SK-N-SH (cell line): ENCODE data around the gene OR8A1. TPM values are rescaled to one million over a fixed set of nuclear protein-coding genes. Genes with fewer than 3 reads are reported as not detected.

Source experiments
- CTCF ChIA-PET: fragments of 300-600, 350-600 bp; formaldehyde crosslinking; extraction: SDS; loops from one replicate; lab custom pipeline; 2021; lab: Yijun Ruan, JAX
- POLR2A ChIA-PET: fragments of 350-600 bp; sonication (Branson Sonifier 250); formaldehyde crosslinking; extraction: SDS; loops from one replicate; lab custom pipeline; 2020; ENCODE audit warnings: antibody characterized with exemption, inconsistent platforms; lab: Yijun Ruan, JAX
- DNase-seq: peaks from one replicate; pipeline ENCODE4 v3.0.0; 2012
- H2AFZ ChIP-seq: fragments of 200-600 bp; sonication (generic); 2 replicates; pipeline ENCODE4 v1.8.1; 2016; ENCODE audit warnings: antibody characterized with exemption, mild to moderate bottlenecking, low read depth
- H3F3A ChIP-seq: fragments of 200-600 bp; sonication (generic); replicated peaks from 2 replicates; pipeline ENCODE3; 2016; ENCODE audit warnings: antibody characterized with exemption, mild to moderate bottlenecking; ENCODE audit not compliant: insufficient read depth
- H3K27ac ChIP-seq, 2 experiments: fragments of 200-500 bp in 1 of 2; fragments of 200-600 bp in 1 of 2; sonication (Bioruptor generic) in 1 of 2; sonication (generic), shearing (Covaris generic) in 1 of 2; 2 replicates each; pipeline versions ENCODE4 v1.5.1 to v1.6.1; 2014 to 2016; ENCODE audit warnings: low read depth in 2 of 2, inconsistent platforms in 1 of 2, low read length in 1 of 2, mild to moderate bottlenecking in 1 of 2, mixed read lengths in 1 of 2
- H3K27me3 ChIP-seq: fragments of 200-600 bp; sonication (generic), shearing (Covaris generic); 2 replicates; pipeline ENCODE4 v1.6.1; 2016; ENCODE audit warnings: mixed run types; ENCODE audit not compliant: insufficient read depth
- H3K36me3 ChIP-seq, 2 experiments: fragments of 200-500 bp in 1 of 2; fragments of 200-600 bp in 1 of 2; sonication (Bioruptor generic) in 1 of 2; sonication (generic) in 1 of 2; replicated peaks in 1 of 2; 2 replicates each; pipeline versions ENCODE3 to v1.5.1; 2014 to 2016; ENCODE audit warnings: low read length in 1 of 2, mild to moderate bottlenecking in 1 of 2; ENCODE audit not compliant: insufficient read depth in 2 of 2, control insufficient read depth in 1 of 2
- H3K4me1 ChIP-seq, 2 experiments: fragments of 200-500 bp in 1 of 2; fragments of 200-600 bp in 1 of 2; sonication (Bioruptor generic) in 1 of 2; sonication (generic), shearing (Covaris generic) in 1 of 2; 2 replicates each; pipeline versions ENCODE4 v1.5.1 to v1.6.1; 2014 to 2016; ENCODE audit warnings: low read depth in 1 of 2, low read length in 1 of 2, mixed run types in 1 of 2; ENCODE audit not compliant: insufficient read depth in 2 of 2, control insufficient read depth in 1 of 2
- H3K4me2 ChIP-seq: fragments of 200-600 bp; sonication (generic), shearing (Covaris generic); 2 replicates; pipeline ENCODE4 v1.6.1; 2017; ENCODE audit warnings: mixed run types
- H3K4me3 ChIP-seq, 2 experiments: fragments of 200-500 bp in 1 of 2; fragments of 200-600 bp in 1 of 2; sonication (Bioruptor generic) in 1 of 2; sonication (generic), shearing (Covaris generic) in 1 of 2; 2 replicates each; pipeline versions ENCODE4 v1.5.1 to v1.8.1; 2014 to 2016; ENCODE audit warnings: low read depth in 2 of 2, inconsistent platforms in 1 of 2, low read length in 1 of 2, mild to moderate bottlenecking in 1 of 2, mixed read lengths in 1 of 2, moderate library complexity in 1 of 2
- H3K79me2 ChIP-seq: fragments of 200-600 bp; sonication (generic); 2 replicates; pipeline ENCODE4 v1.8.1; 2017; ENCODE audit warnings: mild to moderate bottlenecking; ENCODE audit not compliant: insufficient read depth
- H3K9ac ChIP-seq: fragments of 200-600 bp; sonication (generic); 2 replicates; pipeline ENCODE4 v1.6.1; 2017; ENCODE audit warnings: mixed run types
- H3K9me2 ChIP-seq: fragments of 200-600 bp; sonication (generic); 2 replicates; pipeline ENCODE4 v1.6.1; 2017; ENCODE audit warnings: mixed run types
- H3K9me3 ChIP-seq: fragments of 200-600 bp; sonication (generic); 2 replicates; pipeline ENCODE4 v1.6.1; 2017; ENCODE audit warnings: mixed run types, mild to moderate bottlenecking, moderate library complexity
- H4K20me1 ChIP-seq: fragments of 200-600 bp; sonication (generic); 2 replicates; pipeline ENCODE4 v1.6.1; 2017; ENCODE audit warnings: mild to moderate bottlenecking, mixed run types; ENCODE audit not compliant: insufficient read depth
- CHD2 ChIP-seq: fragments of 150-350 bp; IDR thresholded peaks from 2 replicates; pipeline ENCODE4 v1.6.1; 2018; ENCODE audit warnings: low read length; ENCODE audit not compliant: partially characterized antibody
- CTCF ChIP-seq: fragments of 200-600 bp; sonication (generic); IDR thresholded peaks from 2 replicates; pipeline ENCODE4 v1.6.1; 2017; ENCODE audit warnings: antibody characterized with exemption, mild to moderate bottlenecking, moderate library complexity
- EP300 ChIP-seq, 2 experiments: IDR thresholded peaks; 2 replicates each; pipeline versions ENCODE4 v1.4.0 to v1.6.1; 2012; ENCODE audit warnings: borderline replicate concordance in 1 of 2, low read depth in 1 of 2, low read length in 1 of 2
- FOXJ3 ChIP-seq: sonication (generic); formaldehyde crosslinking; IDR thresholded peaks from 2 replicates; pipeline ENCODE4 v1.5.1; 2020; ENCODE audit warnings: mild to moderate bottlenecking, missing genetic modification reagents
- GABPA ChIP-seq: IDR thresholded peaks from 2 replicates; pipeline ENCODE4 v1.4.0; 2012; ENCODE audit warnings: low read depth, mild to moderate bottlenecking
- GATA2 ChIP-seq: sonication (generic); formaldehyde crosslinking; IDR thresholded peaks from 2 replicates; pipeline ENCODE4 v1.5.0; 2020; ENCODE audit warnings: mild to moderate bottlenecking, missing genetic modification reagents
- IRF3 ChIP-seq: fragments of 150-350 bp; IDR thresholded peaks from 2 replicates; pipeline ENCODE4 v1.6.1; 2016; ENCODE audit warnings: mild to moderate bottlenecking, low read depth, low read length
- MAX ChIP-seq: IDR thresholded peaks from 2 replicates; pipeline ENCODE4 v1.4.0; 2012; ENCODE audit warnings: low read depth
- MEF2A ChIP-seq: IDR thresholded peaks from 2 replicates; pipeline ENCODE4 v1.4.0; 2012; ENCODE audit warnings: low read depth, borderline replicate concordance
- MXI1 ChIP-seq: IDR thresholded peaks from 2 replicates; pipeline ENCODE4 v1.6.1; 2012; ENCODE audit warnings: mild to moderate bottlenecking, low read depth, low read length, improper control_type of control experiment
- NFIC ChIP-seq: IDR thresholded peaks from 2 replicates; pipeline ENCODE4 v1.4.0; 2012; ENCODE audit warnings: borderline replicate concordance
- PBX3 ChIP-seq: IDR thresholded peaks from 2 replicates; pipeline ENCODE4; 2012
- RCOR1 ChIP-seq: fragments of 150-350 bp; IDR thresholded peaks from 2 replicates; pipeline ENCODE4 v1.6.1; 2017; ENCODE audit warnings: antibody characterized with exemption, low read length
- RXRA ChIP-seq: IDR thresholded peaks from 2 replicates; pipeline ENCODE4 v1.4.0; 2012; ENCODE audit warnings: low read depth, mild to moderate bottlenecking, borderline replicate concordance
- TAF1 ChIP-seq: IDR thresholded peaks from 2 replicates; pipeline ENCODE4 v1.6.1; 2012; ENCODE audit warnings: low read depth, mild to moderate bottlenecking, low read length, moderate library complexity, borderline replicate concordance
- TCF12 ChIP-seq: IDR thresholded peaks from 2 replicates; pipeline ENCODE4 v1.4.0; 2012
- YY1 ChIP-seq: IDR thresholded peaks from 2 replicates; pipeline ENCODE4 v1.4.0; 2012; ENCODE audit warnings: low read depth, mild to moderate bottlenecking
- ZBTB33 ChIP-seq: IDR thresholded peaks from 2 replicates; pipeline ENCODE4 v1.4.0; 2012; ENCODE audit warnings: low read depth, borderline replicate concordance
- WGBS: methylation state at CpG from one replicate; pipeline ENCODE4 v1.1.6; 2017; ENCODE audit warnings: low lambda C conversion rate; 5-methylcytosine and 5-hydroxymethylcytosine counted together
- polyA plus RNA-seq, 3 experiments: library from polyadenylated mRNA; depleted of rRNA; stranded (reverse); fragments of >200 nt; gene quantifications; 2 replicates each; pipeline ENCODE4 v1.2.3, GENCODE V29; 2012

The OR8A1 gene
- polyA plus RNA-seq, 1 of the 3 experiments (the other 2 are of a cell fraction): not detected

- Histone ChIP-seq H2AFZ (no peak overlapping the region), H3K27me3 (no peaks in the 10 kb centered on the region), H3K9ac (no peak overlapping the region), H3K4me2 (no peak overlapping the region), H3K9me3 (no peaks in the 10 kb centered on the region), H3K36me3 (no peaks in the 10 kb centered on the region), H3K4me3 (no peak overlapping the region), H3F3A (no peaks in the 10 kb centered on the region), H3K79me2 (no peaks in the 10 kb centered on the region), H3K4me1 (no peaks in the 10 kb centered on the region), H4K20me1 (no peaks in the 10 kb centered on the region)
- no peak for TF ChIP-seq RXRA
- no peak for TF ChIP-seq CTCF
- TF ChIP-seq CHD2: no peak
- no peak for TF ChIP-seq RCOR1
- TF ChIP-seq, all 33 proteins: peak for 0
- WGBS: 24% methylated on average over 6 of the region's 6 CpGs
- ChIA-PET POLR2A (no interaction called here), CTCF (no interaction called here)
- Histone ChIP-seq H3K27ac (no peak overlapping the region), H3K9me2 (no peaks in the 10 kb centered on the region)
- DNase-seq: no peak
These were observed 18.6 kb upstream of the OR8A1 start for GRCh38 chr11:124551189-124551588.

GRCh38 chr11:124551987-124552386, 17.8 kb upstream of the OR8A1 start:
- TF ChIP-seq MAX (no peak), ZBTB33 (no peak), FOXJ3 (no peak), YY1 (no peak), RXRA (no peak), TCF12 (no peak), MXI1 (no peak), GATA2 (CRISPR knock-in tag) (no peak), MEF2A (no peak), TAF1 (no peak), IRF3 (no peak), GABPA (no peak), NFIC (no peak), PBX3 (no peak), EP300 (IDR thresholded peaks at IDR 0.05; ENCODE audit: borderline replicate concordance in 1 of 2, low read depth in 1 of 2, low read length in 1 of 2) (no peak)
- H3K9me2 ChIP-seq: no peaks in the 10 kb centered on the region
- H3K4me3 ChIP-seq: no peak overlapping the region
- 13% methylated on average over 4 of the region's 4 CpGs for WGBS
- no peaks in the 10 kb centered on the region for H3K36me3 ChIP-seq
- no peaks in the 10 kb centered on the region for H3K9me3 ChIP-seq
- no peaks in the 10 kb centered on the region for H3F3A ChIP-seq
- ChIA-PET CTCF (interaction anchor here (0.6 kb wide), 1 partner anchor 214 kb away, joined by 3 read pairs; no protein-coding TSS in a partner anchor), POLR2A (no interaction called here)
- H4K20me1 ChIP-seq: no peaks in the 10 kb centered on the region
- H3K79me2 ChIP-seq: no peaks in the 10 kb centered on the region
- DNase-seq: no peak
- H3K4me2 ChIP-seq: no peak overlapping the region
- H3K9ac ChIP-seq: no peak overlapping the region
- H3K27me3 ChIP-seq: no peaks in the 10 kb centered on the region
- no peaks in the 10 kb centered on the region for H3K4me1 ChIP-seq
- no peak overlapping the region for H3K27ac ChIP-seq
- H2AFZ ChIP-seq: no peak overlapping the region
